GM23338 (cell line): ENCODE measurements around the gene HSPG2. TPM values are rescaled to one million over a fixed set of nuclear protein-coding genes. Genes with fewer than 3 reads are reported as not detected.

Experiments used
- ATAC-seq: fragments of 200-7000 bp; cut with Tn5 transposase; 3 replicates; pipeline ENCODE4 v1.9.1; 2020
- DNase-seq: peaks from one replicate; pipeline ENCODE4 v3.0.0-alpha.2; 2015; ENCODE audit warnings: low spot score
- H2AFZ ChIP-seq: fragments of 200-600 bp; sonication (generic); 2 replicates; pipeline ENCODE4 v1.8.0; 2016; ENCODE audit warnings: antibody characterized with exemption, mild to moderate bottlenecking, moderate library complexity
- H3F3A ChIP-seq: fragments of 200-600 bp; sonication (generic); replicated peaks from 2 replicates; pipeline ENCODE4 v1.8.0; 2017; ENCODE audit warnings: antibody characterized with exemption, mixed run types, low read depth
- H3K27ac ChIP-seq: fragments of 200-600 bp; sonication (generic); 2 replicates; pipeline ENCODE4 v1.6.1; 2016; ENCODE audit warnings: low read depth
- H3K27me3 ChIP-seq: fragments of 200-600 bp; sonication (generic); 2 replicates; pipeline ENCODE4 v1.8.0; 2016; ENCODE audit warnings: mild to moderate bottlenecking, mixed run types, moderate library complexity; ENCODE audit not compliant: insufficient read depth
- H3K36me3 ChIP-seq: fragments of 200-600 bp; sonication (generic); 2 replicates; pipeline ENCODE4 v1.8.0; 2016; ENCODE audit warnings: mild to moderate bottlenecking; ENCODE audit not compliant: insufficient read depth
- H3K4me1 ChIP-seq: fragments of 200-600 bp; sonication (generic); 2 replicates; pipeline ENCODE4 v1.8.0; 2016; ENCODE audit warnings: mild to moderate bottlenecking, moderate library complexity; ENCODE audit not compliant: insufficient read depth
- H3K4me2 ChIP-seq: fragments of 200-600 bp; sonication (generic); 2 replicates; pipeline ENCODE4 v1.7.1; 2017; ENCODE audit warnings: mixed run types
- H3K4me3 ChIP-seq: fragments of 200-600 bp; sonication (generic); 2 replicates; pipeline ENCODE4 v1.6.1; 2016; ENCODE audit warnings: mixed run types
- H3K79me2 ChIP-seq: fragments of 200-600 bp; sonication (generic); replicated peaks from 2 replicates; pipeline ENCODE4 v1.8.0; 2017; ENCODE audit warnings: mild to moderate bottlenecking; ENCODE audit not compliant: insufficient read depth
- H3K9me2 ChIP-seq: fragments of 200-600 bp; sonication (generic); 2 replicates; pipeline ENCODE4 v1.8.0; 2017; ENCODE audit not compliant: insufficient read depth
- H4K20me1 ChIP-seq: fragments of 200-600 bp; sonication (generic); replicated peaks from 2 replicates; pipeline ENCODE4 v1.8.0; 2017; ENCODE audit warnings: mild to moderate bottlenecking; ENCODE audit not compliant: insufficient read depth
- H3K27ac Mint-ChIP-seq: 2 replicates; pipeline ENCODE4 v1.8.0; 2020; ENCODE audit warnings: inconsistent platforms, mild to moderate bottlenecking, moderate library complexity, mixed read lengths
- H3K27me3 Mint-ChIP-seq: 3 replicates; pipeline ENCODE4 v1.8.0; 2022; ENCODE audit warnings: low read depth, mild to moderate bottlenecking, moderate library complexity, mixed read lengths, inconsistent platforms; ENCODE audit not compliant: insufficient read depth, poor library complexity
- H3K36me3 Mint-ChIP-seq: 3 replicates; pipeline ENCODE4 v1.8.0; 2021; ENCODE audit warnings: low read depth, mild to moderate bottlenecking, inconsistent platforms, moderate library complexity, mixed read lengths
- H3K4me1 Mint-ChIP-seq: 3 replicates; pipeline ENCODE4 v1.8.0; 2020; ENCODE audit warnings: mild to moderate bottlenecking, inconsistent platforms, mixed read lengths
- H3K4me3 Mint-ChIP-seq: 3 replicates; pipeline ENCODE4 v1.8.0; 2021; ENCODE audit warnings: moderate library complexity, mild to moderate bottlenecking, inconsistent platforms, mixed read lengths
- H3K9me3 Mint-ChIP-seq: 3 replicates; pipeline ENCODE4 v1.8.0; 2020; ENCODE audit warnings: moderate library complexity, mild to moderate bottlenecking, inconsistent platforms, mixed read lengths
- CREB1 ChIP-seq: fragments of 250-450 bp; sonication (Bioruptor Pico); IDR thresholded peaks from 2 replicates; pipeline ENCODE4 v1.5.0; 2020; ENCODE audit warnings: low read depth, mild to moderate bottlenecking, moderate library complexity
- EZH2 ChIP-seq: fragments of 200-600 bp; sonication (generic); IDR thresholded peaks from one replicate; pipeline ENCODE4 v1.8.0; 2017; ENCODE audit warnings: antibody characterized with exemption, mild to moderate bottlenecking, low read depth; ENCODE audit not compliant: unreplicated experiment
- JUNB ChIP-seq: IDR thresholded peaks from one replicate; pipeline ENCODE4 v1.6.1; 2016; ENCODE audit warnings: antibody characterized with exemption; ENCODE audit not compliant: unreplicated experiment
- STAT1 ChIP-seq: IDR thresholded peaks from one replicate; pipeline ENCODE4 v1.6.1; 2016; ENCODE audit warnings: antibody characterized with exemption; ENCODE audit not compliant: unreplicated experiment
- ZNF114 ChIP-seq: fragments of 250-450 bp; sonication (Bioruptor Pico); IDR thresholded peaks from 2 replicates; pipeline ENCODE4 v1.5.0; 2020; ENCODE audit warnings: mild to moderate bottlenecking, moderate library complexity
- polyA plus RNA-seq: library from polyadenylated mRNA; unstranded; fragments of >200 nt; fragmentation: Nextera tagmentation; extraction: Ambion mirVana; gene quantifications from 2 replicates; pipeline ENCODE4 v1.2.1, GENCODE V29; 2016
- total RNA-seq: library from RNA; depleted of rRNA; stranded (reverse); fragments of >200 nt; shearing (Covaris generic); gene quantifications from 2 replicates; pipeline ENCODE4 v1.2.3, GENCODE V29; 2014
- TF ChIP-seq, protein P1 (sequence below): fragments of 250-450 bp; sonication (Bioruptor Pico); IDR thresholded peaks from 2 replicates; pipeline ENCODE4 v1.5.0; 2020; ENCODE audit warnings: mild to moderate bottlenecking, moderate library complexity
- TF ChIP-seq, protein P2 (sequence below): IDR thresholded peaks from 2 replicates; pipeline ENCODE4 v1.6.1; 2016; ENCODE audit warnings: antibody characterized with exemption
- TF ChIP-seq, protein P3 (sequence below), 2 experiments: fragments of 200-600 bp in 1 of 2; sonication (generic) in 1 of 2; conservative IDR thresholded peaks; 2 replicates each; pipeline versions ENCODE4 v1.5.1 to v1.6.1; 2016 to 2017; ENCODE audit warnings: antibody characterized with exemption in 2 of 2, low read depth in 2 of 2, mild to moderate bottlenecking in 2 of 2, moderate library complexity in 1 of 2

Gene HSPG2
- total and polyA plus RNA-seq, 2 experiments from 2014 or later = 14.9 to 70.8 TPM

DNA sequence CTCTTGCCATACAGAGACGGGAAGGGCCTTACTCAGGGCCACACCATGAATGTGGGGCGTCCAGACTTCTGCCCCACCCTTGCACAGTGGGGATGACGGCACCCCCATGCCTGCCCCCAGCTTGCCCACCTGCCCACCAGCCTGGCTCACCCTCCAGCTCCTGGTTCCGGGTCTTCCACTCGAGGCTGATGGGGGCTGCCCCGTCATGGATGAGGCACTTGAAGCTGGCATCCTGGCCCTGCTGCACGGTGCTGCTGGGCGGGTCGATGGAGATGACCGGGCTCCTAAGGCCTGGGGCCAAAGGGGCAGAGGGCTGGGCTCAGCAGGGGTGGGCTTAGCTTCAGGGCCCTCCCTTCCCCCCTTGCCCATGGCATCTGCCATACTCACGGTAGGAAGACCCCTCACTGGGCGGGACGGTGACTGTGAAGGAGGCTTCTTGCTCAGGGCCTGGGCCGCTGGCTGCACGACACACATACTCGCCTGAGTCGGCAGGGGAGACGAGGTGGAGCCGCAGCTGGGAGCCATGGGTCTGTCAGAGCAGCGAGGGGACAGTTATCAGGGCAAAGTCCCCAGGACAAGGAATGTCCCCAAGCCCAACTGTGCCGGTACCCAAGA lies 95.2 kb downstream of the HSPG2 start (continued):
- TF ChIP-seq, protein P1, sequence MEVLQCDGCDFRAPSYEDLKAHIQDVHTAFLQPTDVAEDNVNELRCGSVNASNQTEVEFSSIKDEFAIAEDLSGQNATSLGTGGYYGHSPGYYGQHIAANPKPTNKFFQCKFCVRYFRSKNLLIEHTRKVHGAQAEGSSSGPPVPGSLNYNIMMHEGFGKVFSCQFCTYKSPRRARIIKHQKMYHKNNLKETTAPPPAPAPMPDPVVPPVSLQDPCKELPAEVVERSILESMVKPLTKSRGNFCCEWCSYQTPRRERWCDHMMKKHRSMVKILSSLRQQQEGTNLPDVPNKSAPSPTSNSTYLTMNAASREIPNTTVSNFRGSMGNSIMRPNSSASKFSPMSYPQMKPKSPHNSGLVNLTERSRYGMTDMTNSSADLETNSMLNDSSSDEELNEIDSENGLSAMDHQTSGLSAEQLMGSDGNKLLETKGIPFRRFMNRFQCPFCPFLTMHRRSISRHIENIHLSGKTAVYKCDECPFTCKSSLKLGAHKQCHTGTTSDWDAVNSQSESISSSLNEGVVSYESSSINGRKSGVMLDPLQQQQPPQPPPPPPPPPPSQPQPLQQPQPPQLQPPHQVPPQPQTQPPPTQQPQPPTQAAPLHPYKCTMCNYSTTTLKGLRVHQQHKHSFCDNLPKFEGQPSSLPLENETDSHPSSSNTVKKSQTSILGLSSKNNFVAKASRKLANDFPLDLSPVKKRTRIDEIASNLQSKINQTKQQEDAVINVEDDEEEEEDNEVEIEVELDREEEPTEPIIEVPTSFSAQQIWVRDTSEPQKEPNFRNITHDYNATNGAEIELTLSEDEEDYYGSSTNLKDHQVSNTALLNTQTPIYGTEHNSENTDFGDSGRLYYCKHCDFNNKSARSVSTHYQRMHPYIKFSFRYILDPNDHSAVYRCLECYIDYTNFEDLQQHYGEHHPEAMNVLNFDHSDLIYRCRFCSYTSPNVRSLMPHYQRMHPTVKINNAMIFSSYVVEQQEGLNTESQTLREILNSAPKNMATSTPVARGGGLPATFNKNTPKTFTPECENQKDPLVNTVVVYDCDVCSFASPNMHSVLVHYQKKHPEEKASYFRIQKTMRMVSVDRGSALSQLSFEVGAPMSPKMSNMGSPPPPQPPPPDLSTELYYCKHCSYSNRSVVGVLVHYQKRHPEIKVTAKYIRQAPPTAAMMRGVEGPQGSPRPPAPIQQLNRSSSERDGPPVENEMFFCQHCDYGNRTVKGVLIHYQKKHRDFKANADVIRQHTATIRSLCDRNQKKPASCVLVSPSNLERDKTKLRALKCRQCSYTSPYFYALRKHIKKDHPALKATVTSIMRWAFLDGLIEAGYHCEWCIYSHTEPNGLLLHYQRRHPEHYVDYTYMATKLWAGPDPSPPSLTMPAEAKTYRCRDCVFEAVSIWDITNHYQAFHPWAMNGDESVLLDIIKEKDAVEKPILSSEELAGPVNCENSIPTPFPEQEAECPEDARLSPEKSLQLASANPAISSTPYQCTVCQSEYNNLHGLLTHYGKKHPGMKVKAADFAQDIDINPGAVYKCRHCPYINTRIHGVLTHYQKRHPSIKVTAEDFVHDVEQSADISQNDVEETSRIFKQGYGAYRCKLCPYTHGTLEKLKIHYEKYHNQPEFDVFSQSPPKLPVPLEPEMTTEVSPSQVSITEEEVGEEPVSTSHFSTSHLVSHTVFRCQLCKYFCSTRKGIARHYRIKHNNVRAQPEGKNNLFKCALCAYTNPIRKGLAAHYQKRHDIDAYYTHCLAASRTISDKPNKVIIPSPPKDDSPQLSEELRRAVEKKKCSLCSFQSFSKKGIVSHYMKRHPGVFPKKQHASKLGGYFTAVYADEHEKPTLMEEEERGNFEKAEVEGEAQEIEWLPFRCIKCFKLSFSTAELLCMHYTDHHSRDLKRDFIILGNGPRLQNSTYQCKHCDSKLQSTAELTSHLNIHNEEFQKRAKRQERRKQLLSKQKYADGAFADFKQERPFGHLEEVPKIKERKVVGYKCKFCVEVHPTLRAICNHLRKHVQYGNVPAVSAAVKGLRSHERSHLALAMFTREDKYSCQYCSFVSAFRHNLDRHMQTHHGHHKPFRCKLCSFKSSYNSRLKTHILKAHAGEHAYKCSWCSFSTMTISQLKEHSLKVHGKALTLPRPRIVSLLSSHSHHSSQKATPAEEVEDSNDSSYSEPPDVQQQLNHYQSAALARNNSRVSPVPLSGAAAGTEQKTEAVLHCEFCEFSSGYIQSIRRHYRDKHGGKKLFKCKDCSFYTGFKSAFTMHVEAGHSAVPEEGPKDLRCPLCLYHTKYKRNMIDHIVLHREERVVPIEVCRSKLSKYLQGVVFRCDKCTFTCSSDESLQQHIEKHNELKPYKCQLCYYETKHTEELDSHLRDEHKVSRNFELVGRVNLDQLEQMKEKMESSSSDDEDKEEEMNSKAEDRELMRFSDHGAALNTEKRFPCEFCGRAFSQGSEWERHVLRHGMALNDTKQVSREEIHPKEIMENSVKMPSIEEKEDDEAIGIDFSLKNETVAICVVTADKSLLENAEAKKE (CRISPR knock-in tag) = no peak
- TF ChIP-seq STAT1 = no peak
- TF ChIP-seq, protein P2, sequence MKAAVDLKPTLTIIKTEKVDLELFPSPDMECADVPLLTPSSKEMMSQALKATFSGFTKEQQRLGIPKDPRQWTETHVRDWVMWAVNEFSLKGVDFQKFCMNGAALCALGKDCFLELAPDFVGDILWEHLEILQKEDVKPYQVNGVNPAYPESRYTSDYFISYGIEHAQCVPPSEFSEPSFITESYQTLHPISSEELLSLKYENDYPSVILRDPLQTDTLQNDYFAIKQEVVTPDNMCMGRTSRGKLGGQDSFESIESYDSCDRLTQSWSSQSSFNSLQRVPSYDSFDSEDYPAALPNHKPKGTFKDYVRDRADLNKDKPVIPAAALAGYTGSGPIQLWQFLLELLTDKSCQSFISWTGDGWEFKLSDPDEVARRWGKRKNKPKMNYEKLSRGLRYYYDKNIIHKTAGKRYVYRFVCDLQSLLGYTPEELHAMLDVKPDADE = no peak

DNA sequence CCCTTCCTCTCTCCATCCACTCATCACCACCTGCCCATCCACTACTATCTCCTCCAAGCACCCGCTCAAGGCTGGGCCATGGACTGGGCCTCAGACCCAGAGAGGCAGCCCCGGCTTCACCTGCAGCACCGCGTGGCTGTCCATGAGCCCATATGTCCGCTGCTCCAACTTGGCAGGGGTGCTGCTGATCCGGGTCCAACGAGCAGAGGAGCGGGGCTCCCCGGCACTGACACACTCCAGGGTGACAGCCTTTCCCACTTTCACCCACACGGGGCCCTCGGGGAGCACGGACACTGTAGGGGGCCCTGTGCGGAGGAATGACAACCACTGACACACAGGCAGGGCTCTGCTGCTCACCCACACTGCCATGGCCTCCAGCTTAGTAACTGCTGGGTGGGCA lies 96.1 kb downstream of the HSPG2 start:
- ATAC-seq (peak; percentile 27; the same call in 1 of the 3 replicates), DNase-seq (no peak)
- H3K4me1 Mint-ChIP-seq = no peaks in the 10 kb centered on the region
- no peaks in the 10 kb centered on the region for H3K79me2 ChIP-seq
- peaks cover 32% of the 10 kb centered on the region for H3K36me3 Mint-ChIP-seq
- no peaks in the 10 kb centered on the region for H3K9me2 ChIP-seq
- H3K36me3 ChIP-seq = no peaks in the 10 kb centered on the region
- no peak overlapping the region for H3K4me3 ChIP-seq
- no peak overlapping the region for H3K27ac Mint-ChIP-seq
- no peak overlapping the region for H3K4me3 Mint-ChIP-seq
- H3F3A ChIP-seq = no peaks in the 10 kb centered on the region
- peaks cover 6% of the 10 kb centered on the region for H3K27me3 Mint-ChIP-seq
- TF ChIP-seq JUNB = no peak
- TF ChIP-seq STAT1 = no peak
- TF ChIP-seq CREB1 = no peak
- TF ChIP-seq EZH2 = no peak
- TF ChIP-seq ZNF114 = no peak
- TF ChIP-seq, protein P3, sequence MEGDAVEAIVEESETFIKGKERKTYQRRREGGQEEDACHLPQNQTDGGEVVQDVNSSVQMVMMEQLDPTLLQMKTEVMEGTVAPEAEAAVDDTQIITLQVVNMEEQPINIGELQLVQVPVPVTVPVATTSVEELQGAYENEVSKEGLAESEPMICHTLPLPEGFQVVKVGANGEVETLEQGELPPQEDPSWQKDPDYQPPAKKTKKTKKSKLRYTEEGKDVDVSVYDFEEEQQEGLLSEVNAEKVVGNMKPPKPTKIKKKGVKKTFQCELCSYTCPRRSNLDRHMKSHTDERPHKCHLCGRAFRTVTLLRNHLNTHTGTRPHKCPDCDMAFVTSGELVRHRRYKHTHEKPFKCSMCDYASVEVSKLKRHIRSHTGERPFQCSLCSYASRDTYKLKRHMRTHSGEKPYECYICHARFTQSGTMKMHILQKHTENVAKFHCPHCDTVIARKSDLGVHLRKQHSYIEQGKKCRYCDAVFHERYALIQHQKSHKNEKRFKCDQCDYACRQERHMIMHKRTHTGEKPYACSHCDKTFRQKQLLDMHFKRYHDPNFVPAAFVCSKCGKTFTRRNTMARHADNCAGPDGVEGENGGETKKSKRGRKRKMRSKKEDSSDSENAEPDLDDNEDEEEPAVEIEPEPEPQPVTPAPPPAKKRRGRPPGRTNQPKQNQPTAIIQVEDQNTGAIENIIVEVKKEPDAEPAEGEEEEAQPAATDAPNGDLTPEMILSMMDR (conservative IDR thresholded peaks at IDR 0.05; ENCODE audit: low read depth in 2 of 2) = 0 out of 4 replicates have a peak, but pooled peaks of 1 of the 2 experiments have one; percentile 1
- H3K9me3 Mint-ChIP-seq = no peaks in the 10 kb centered on the region
- H3K4me1 ChIP-seq = no peaks in the 10 kb centered on the region
- H2AFZ ChIP-seq = no peak overlapping the region
- H3K4me2 ChIP-seq = no peak overlapping the region
- H4K20me1 ChIP-seq = no peaks in the 10 kb centered on the region
- H3K27ac ChIP-seq = no peak overlapping the region
- H3K27me3 ChIP-seq = no peaks in the 10 kb centered on the region
